Stimulated activated memory B cell treated with anti-CD40 and anti-IgM and Interleukin-4, amounts not matched to agents 10 μg/mL and 1 μg/mL and 100 μg/mL, for 72 hours (primary cell): Measurements from ENCODE around the gene BZW1.

Experiments
- ATAC-seq: fragments of 150-1000 bp; cut with Tn5 transposase; 2 replicates; pipeline ENCODE4 v1.10.0; 2021
- H3K27ac Mint-ChIP-seq: one replicate; pipeline ENCODE4 v1.8.0; 2022; ENCODE audit warnings: mild to moderate bottlenecking, mixed read lengths
- H3K27me3 Mint-ChIP-seq: one replicate; pipeline ENCODE4 v1.8.0; 2022; ENCODE audit warnings: mixed read lengths
- H3K36me3 Mint-ChIP-seq: one replicate; pipeline ENCODE4 v1.8.0; 2022; ENCODE audit warnings: mixed read lengths
- H3K4me1 Mint-ChIP-seq: one replicate; pipeline ENCODE4 v1.8.0; 2022; ENCODE audit warnings: mixed read lengths
- H3K4me3 Mint-ChIP-seq: one replicate; pipeline ENCODE4 v1.8.0; 2022; ENCODE audit warnings: mild to moderate bottlenecking, moderate library complexity, mixed read lengths
- H3K9me3 Mint-ChIP-seq: one replicate; pipeline ENCODE4 v1.8.0; 2022; ENCODE audit warnings: mixed read lengths

BZW1 gene

DNA sequence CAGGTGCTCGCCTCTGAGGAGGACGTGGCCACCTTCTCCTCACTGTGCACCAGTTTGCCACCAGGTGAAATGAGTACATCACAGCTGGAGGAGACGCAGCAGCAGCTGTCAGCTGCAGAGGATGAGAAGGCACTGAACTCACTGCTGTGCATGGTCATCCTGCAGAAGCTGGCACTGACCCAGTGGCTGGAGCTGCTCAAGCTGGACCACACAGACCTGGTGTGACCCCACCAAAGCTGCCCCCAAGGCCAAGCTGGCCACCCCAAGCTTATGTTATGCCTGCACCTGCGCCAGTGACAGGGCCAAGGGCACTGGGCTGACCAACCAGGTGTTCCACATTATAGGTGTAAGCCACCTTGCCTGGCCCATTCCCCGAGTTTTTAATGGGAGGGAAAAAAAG, 33.5 kb downstream of the BZW1 start:
- H3K4me1 Mint-ChIP-seq: no peaks in the 10 kb centered on the region
- no peaks in the 10 kb centered on the region for H3K27me3 Mint-ChIP-seq
- no peak for ATAC-seq
- no peak overlapping the region for H3K4me3 Mint-ChIP-seq
- no peaks in the 10 kb centered on the region for H3K9me3 Mint-ChIP-seq
- H3K27ac Mint-ChIP-seq: no peak overlapping the region
- peaks cover 1% of the 10 kb centered on the region for H3K36me3 Mint-ChIP-seq

DNA sequence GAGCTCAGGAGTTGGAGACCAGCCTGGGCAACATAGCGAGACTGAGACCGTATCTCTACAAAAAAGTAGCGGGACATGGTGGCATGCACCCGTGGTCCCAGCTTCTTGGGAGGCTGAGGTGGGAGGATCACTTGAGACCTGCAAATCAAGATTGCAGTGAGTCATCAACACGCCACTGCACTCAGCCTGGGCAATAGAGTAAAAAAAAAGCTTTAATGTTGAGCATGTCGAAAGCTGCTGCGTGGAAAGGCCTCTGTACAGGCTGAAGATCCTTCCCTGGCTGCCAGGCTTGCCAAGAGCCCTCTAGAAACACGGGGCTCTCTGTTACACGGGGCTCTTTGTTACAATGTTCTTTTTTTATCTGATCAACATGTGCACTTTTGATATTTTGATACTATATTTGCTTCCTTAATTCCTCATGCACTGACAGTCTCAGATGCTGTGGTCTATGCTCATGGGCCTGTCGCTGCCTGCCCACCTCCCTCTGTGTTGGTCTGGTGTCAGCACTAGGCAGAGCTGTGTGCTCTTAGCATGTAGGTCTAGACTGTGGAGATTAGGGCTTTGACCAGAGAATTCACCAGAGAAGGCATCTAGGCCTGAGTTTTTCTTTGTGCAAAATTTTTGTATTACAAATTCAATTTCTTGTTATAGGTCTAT, 34.1 kb downstream of the BZW1 start:
- H3K27me3 Mint-ChIP-seq: no peaks in the 10 kb centered on the region
- peaks cover 7% of the 10 kb centered on the region for H3K36me3 Mint-ChIP-seq
- no peak overlapping the region for H3K27ac Mint-ChIP-seq
- no peak overlapping the region for H3K4me3 Mint-ChIP-seq
- H3K9me3 Mint-ChIP-seq: no peaks in the 10 kb centered on the region
- no peak for ATAC-seq
- H3K4me1 Mint-ChIP-seq: no peaks in the 10 kb centered on the region

- no peak for ATAC-seq
- H3K27me3 Mint-ChIP-seq: no peaks in the 10 kb centered on the region
- no peak overlapping the region for H3K27ac Mint-ChIP-seq
- no peaks in the 10 kb centered on the region for H3K4me1 Mint-ChIP-seq
- no peak overlapping the region for H3K4me3 Mint-ChIP-seq
- H3K36me3 Mint-ChIP-seq: peaks cover 22% of the 10 kb centered on the region
- H3K9me3 Mint-ChIP-seq: no peaks in the 10 kb centered on the region
Measured at GRCh38 chr2:200847269-200847668, 35.6 kb downstream of the BZW1 start.

DNA sequence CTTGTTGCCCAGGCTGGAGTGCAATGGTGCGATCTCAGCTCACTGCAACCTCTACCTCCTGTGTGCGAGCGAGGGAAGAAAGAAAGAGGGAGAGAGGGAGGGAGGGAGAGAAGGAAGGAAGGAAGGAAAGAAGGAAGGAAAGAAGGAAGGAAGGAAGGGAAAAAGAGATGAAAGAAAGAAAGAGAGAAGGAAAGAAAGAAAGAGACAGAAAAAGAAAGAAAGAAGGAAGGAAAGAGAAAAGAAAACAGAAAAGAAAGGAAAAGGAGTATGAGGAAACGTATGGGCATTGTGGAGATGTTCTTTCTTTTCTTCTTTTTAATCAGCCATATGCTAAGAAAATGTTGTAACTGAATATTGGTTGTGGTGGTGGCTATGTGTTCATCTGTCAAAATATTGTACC, 36.2 kb downstream of the BZW1 start:
- no peak for ATAC-seq
- Mint-ChIP-seq H3K27me3 (no peaks in the 10 kb centered on the region), H3K27ac (no peak overlapping the region), H3K4me1 (no peaks in the 10 kb centered on the region), H3K36me3 (peaks cover 28% of the 10 kb centered on the region), H3K4me3 (no peak overlapping the region), H3K9me3 (no peaks in the 10 kb centered on the region)

DNA sequence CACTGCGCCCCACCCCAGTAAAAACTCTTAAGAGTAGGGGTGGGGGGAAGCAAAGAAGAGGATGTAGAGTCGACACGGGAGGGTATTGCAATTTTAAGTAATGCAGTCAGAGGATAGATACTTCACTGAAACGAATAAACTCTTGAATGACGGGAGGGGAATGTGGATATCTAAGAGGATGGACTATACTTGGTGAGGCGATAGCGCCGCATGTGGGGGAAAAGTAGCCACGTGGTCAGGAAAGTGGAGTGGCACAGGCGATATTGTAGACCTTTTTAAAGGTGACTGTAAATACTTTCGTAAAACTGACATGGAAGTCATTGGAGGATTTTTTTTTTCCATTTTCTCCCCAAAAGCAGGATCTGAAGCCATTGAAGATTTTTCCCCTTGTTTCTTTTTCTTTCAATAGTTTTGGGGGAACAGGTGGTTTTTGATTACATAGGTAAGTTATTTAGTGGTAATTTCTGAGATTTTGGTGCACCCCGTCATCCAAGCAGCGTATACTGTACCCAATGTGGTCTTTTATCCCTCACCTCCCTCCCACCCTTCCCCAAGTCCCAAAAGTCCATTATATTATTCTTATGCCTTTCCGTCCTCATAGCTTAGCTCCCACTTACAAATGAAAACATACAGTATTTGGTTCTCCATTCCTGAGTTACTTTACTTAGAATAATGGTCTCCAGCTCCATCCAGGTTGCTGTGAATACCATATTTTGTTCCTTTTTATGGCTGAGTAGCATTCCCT, 39.0 kb downstream of the BZW1 start:
- Mint-ChIP-seq H3K4me1 (no peaks in the 10 kb centered on the region), H3K9me3 (no peaks in the 10 kb centered on the region), H3K27ac (no peak overlapping the region), H3K4me3 (no peak overlapping the region), H3K27me3 (no peaks in the 10 kb centered on the region), H3K36me3 (peaks cover 33% of the 10 kb centered on the region)
- ATAC-seq: no peak

DNA sequence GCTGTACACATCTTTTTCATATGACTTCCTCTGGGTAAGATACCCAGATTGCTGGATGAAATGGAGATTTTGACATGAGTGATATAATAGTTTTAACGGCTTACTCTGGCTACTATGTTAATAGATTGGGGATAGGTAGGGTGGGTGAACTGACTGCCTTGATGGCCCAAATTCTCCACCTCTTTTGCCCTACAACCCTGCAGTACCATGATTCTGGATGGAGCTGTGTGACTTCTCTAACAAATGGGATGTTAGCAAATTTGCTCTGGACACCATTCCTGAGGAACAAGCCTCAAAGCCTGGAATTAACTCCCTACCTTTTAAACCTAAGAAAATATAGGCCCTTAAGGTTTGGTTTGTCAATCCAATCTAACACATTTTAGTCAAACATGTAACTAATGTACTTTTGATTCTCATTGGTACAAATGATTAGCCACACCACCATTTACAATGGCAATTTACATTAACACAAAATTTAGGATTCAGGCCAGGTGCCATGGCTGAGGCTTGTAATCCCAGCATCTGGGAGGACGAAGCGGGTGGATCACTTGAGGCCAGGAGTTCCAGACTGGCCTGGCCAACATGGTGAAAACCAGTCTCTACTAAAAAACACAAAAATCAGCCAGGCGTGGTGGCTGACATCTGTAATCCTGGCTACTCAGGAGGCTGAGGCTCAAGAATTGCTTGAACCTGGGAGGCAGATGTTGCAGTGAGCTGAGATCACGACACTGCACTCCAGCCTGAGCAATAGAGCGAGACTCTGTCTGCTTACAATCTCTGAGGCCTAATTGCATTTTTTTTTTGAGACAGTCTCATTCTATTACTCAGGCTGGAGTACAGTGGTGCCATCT, 39.9 kb downstream of the BZW1 start:
- ATAC-seq: no peak
- no peak overlapping the region for H3K27ac Mint-ChIP-seq
- no peaks in the 10 kb centered on the region for H3K4me1 Mint-ChIP-seq
- H3K4me3 Mint-ChIP-seq: no peak overlapping the region
- no peaks in the 10 kb centered on the region for H3K9me3 Mint-ChIP-seq
- H3K36me3 Mint-ChIP-seq: peaks cover 37% of the 10 kb centered on the region
- H3K27me3 Mint-ChIP-seq: no peaks in the 10 kb centered on the region

- Mint-ChIP-seq H3K27me3 (no peaks in the 10 kb centered on the region), H3K9me3 (no peaks in the 10 kb centered on the region), H3K36me3 (peaks cover 47% of the 10 kb centered on the region), H3K4me3 (no peak overlapping the region), H3K4me1 (peaks cover 7% of the 10 kb centered on the region), H3K27ac (no peak overlapping the region)
- ATAC-seq: no peak
Measured at GRCh38 chr2:200852605-200853004, 40.9 kb downstream of the BZW1 start.

GRCh38 chr2:200856806-200857205, 45.1 kb downstream of the BZW1 start:
- Mint-ChIP-seq H3K4me3 (no peak overlapping the region), H3K36me3 (peaks cover 66% of the 10 kb centered on the region), H3K27me3 (no peaks in the 10 kb centered on the region), H3K4me1 (peaks cover 44% of the 10 kb centered on the region), H3K27ac (no peak overlapping the region), H3K9me3 (no peaks in the 10 kb centered on the region)
- ATAC-seq: no peak

GRCh38 chr2:200860092-200860795, 48.5 kb downstream of the BZW1 start:
- peaks cover 74% of the 10 kb centered on the region for H3K36me3 Mint-ChIP-seq
- no peaks in the 10 kb centered on the region for H3K27me3 Mint-ChIP-seq
- no peak for ATAC-seq
- peak overlapping the region; percentile 69 for H3K4me3 Mint-ChIP-seq
- H3K4me1 Mint-ChIP-seq: peaks cover 53% of the 10 kb centered on the region
- no peaks in the 10 kb centered on the region for H3K9me3 Mint-ChIP-seq
- no peak overlapping the region for H3K27ac Mint-ChIP-seq

GRCh38 chr2:200861617-200862155, 50.0 kb downstream of the BZW1 start:
- peak overlapping the region; percentile 88 for H3K4me3 Mint-ChIP-seq
- peaks cover 69% of the 10 kb centered on the region for H3K36me3 Mint-ChIP-seq
- H3K4me1 Mint-ChIP-seq: peaks cover 53% of the 10 kb centered on the region
- no peaks in the 10 kb centered on the region for H3K27me3 Mint-ChIP-seq
- no peaks in the 10 kb centered on the region for H3K9me3 Mint-ChIP-seq
- H3K27ac Mint-ChIP-seq: peak overlapping the region; percentile 99
- ATAC-seq: no peak

DNA sequence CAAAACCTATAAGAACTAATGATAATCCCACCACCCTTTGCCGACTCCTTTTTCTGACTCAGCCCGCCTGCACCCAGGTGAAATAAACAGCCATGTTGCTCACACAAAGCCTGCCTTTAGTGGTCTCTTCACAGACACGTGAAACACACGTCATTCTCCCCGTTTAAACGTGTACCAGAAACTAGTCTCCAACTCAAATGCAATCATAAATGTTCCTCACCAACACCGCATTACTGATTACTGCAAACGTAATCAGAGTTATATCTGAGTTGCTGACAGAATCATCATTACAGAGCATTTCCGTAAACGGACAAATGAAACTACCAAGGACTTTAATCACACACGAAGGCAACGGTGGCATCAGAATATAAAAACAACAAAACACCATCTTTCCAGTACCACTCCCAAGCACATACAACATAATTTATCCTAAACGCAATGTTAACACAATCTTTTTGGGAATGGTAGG, 50.9 kb downstream of the BZW1 start:
- peak overlapping the region; percentile 99 for H3K27ac Mint-ChIP-seq
- peaks cover 46% of the 10 kb centered on the region for H3K4me1 Mint-ChIP-seq
- no peak for ATAC-seq
- no peaks in the 10 kb centered on the region for H3K27me3 Mint-ChIP-seq
- peaks cover 60% of the 10 kb centered on the region for H3K36me3 Mint-ChIP-seq
- H3K4me3 Mint-ChIP-seq: peak overlapping the region; percentile 88
- H3K9me3 Mint-ChIP-seq: no peaks in the 10 kb centered on the region

- H3K4me1 Mint-ChIP-seq: peaks cover 34% of the 10 kb centered on the region
Measured at GRCh38 chr2:200863782-200864175, 52.1 kb downstream of the BZW1 start.

DNA sequence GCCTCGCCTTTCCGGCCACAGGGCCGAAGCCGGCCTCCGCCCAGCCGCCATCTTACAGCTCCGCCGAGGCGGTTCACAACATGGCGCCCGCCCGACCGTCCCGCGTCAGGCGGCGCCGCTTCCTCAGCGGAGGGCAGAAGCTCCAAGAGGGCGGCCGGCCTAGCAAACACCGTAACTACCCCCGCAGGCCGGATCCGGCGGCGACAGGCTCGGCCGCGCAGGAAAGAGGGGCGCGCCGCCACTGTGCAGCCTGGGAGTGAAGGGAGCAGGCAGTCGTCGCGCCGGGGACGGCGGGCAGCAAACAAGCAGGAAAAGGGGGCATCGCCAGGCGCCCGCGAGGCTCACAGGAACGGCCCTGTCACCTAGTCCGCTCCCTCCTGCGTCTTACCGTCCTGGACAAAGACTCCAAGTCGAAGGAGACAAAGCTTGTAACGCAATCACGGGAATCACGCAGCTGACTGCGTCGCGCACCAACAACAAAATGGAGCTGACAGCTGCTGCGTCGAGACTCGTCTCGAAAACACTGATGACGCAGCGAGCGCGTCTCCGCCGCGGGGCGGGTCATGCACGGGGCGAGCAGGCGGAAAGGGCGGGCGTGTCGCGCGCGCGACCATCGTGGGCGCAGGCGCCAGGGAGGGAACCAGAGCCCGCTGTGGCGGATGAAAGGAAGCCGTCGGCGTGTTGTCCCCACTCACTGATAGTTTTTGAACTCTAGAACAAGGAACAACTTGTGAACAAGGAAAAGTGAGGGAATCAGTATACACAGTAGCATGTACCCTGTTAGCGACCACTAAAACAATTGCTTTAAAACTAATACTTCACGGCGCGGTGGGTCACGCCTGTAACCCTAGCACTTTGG, 52.7 kb downstream of the BZW1 start, which contains the start of gene CLK1:
Gene CLK1 (minus strand): TSS at position 483 of the 859 bp plus-strand sequence. CDS start 2,796 bp downstream, outside the sequence.
- no peaks in the 10 kb centered on the region for H3K9me3 Mint-ChIP-seq
- H3K27me3 Mint-ChIP-seq: no peaks in the 10 kb centered on the region
- H3K36me3 Mint-ChIP-seq: peaks cover 43% of the 10 kb centered on the region
- peaks cover 28% of the 10 kb centered on the region for H3K4me1 Mint-ChIP-seq
- peak within 1 kb of the TSS; percentile 88 for H3K4me3 Mint-ChIP-seq
- H3K27ac Mint-ChIP-seq: peak within 1 kb of the TSS; percentile 99
- ATAC-seq: peak; percentile 96

More at GRCh38 chr2:200863782-200864175, 52.1 kb downstream of the BZW1 start:
- peak; percentile 24 for ATAC-seq
- Mint-ChIP-seq H3K9me3 (no peaks in the 10 kb centered on the region), H3K27ac (peak overlapping the region; percentile 99), H3K27me3 (no peaks in the 10 kb centered on the region), H3K36me3 (peaks cover 48% of the 10 kb centered on the region), H3K4me3 (peak overlapping the region; percentile 88)

DNA sequence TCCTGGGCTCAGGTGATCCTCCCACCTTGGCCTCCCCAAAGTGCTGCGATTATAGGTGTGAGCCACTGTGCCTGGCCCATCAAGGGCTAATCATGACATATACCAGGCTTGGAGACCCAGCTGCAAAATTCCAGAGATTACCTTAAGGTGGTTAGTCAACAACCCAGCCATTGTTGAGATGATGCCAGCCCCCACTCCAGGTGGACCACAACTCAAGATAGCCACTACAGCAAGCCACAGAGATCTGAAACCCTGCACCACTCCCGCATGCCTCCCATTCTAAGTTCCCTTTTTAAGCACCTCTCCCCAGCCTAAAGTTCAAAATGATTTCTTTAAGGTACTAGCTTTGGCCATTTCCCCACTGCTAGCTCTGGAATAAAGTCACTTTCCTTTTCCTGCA, 57.3 kb downstream of the BZW1 start:
- no peaks in the 10 kb centered on the region for H3K4me1 Mint-ChIP-seq
- H3K4me3 Mint-ChIP-seq: no peak overlapping the region
- no peaks in the 10 kb centered on the region for H3K9me3 Mint-ChIP-seq
- peak overlapping the region; percentile 40 for H3K27ac Mint-ChIP-seq
- no peaks in the 10 kb centered on the region for H3K27me3 Mint-ChIP-seq
- peaks cover 8% of the 10 kb centered on the region for H3K36me3 Mint-ChIP-seq
- ATAC-seq: no peak
